ENCODE measurements around the gene SYMPK.

Gene SYMPK

GRCh38 chr19:45766869-45767346 is 96.0 kb downstream of the SYMPK start:
- DNase-seq (ENCODE audit: low read depth), result no peak

GRCh38 chr19:45766296-45766868 is 96.6 kb downstream of the SYMPK start:
- DNase-seq (ENCODE audit: low read depth), result no peak

GRCh38 chr19:45765702-45766295 is 97.1 kb downstream of the SYMPK start:
- DNase-seq (ENCODE audit: low read depth), result no peak
